HEK293 (cell line): ENCODE measurements around the gene WDR55.
A peak's percentile ranks its signal among the peaks of the same experiment; 100 is the strongest.

Experiments used
- BCL11A ChIP-seq: fragments of 450-650 bp; formaldehyde crosslinking; IDR thresholded peaks from 2 replicates; pipeline ENCODE4 v1.5.1; 2016; ENCODE audit warnings: low read depth, missing biosample characterization, missing genetic modification characterization
- BCL11B ChIP-seq: fragments of 450-650 bp; formaldehyde crosslinking; IDR thresholded peaks from 2 replicates; pipeline ENCODE4 v1.5.1; 2016; ENCODE audit warnings: low read depth, missing biosample characterization, missing genetic modification characterization
- HOXA7 ChIP-seq: sonication (generic); formaldehyde crosslinking; IDR thresholded peaks from 2 replicates; pipeline ENCODE4 v1.8.1; 2022; ENCODE audit warnings: missing genetic modification reagents, borderline replicate concordance
- IKZF3 ChIP-seq: fragments of 450-650 bp; IDR thresholded peaks from 2 replicates; pipeline ENCODE4 v1.5.0; 2018; ENCODE audit warnings: missing biosample characterization, mild to moderate bottlenecking, missing genetic modification characterization, moderate library complexity
- PATZ1 ChIP-seq: fragments of 450-650 bp; formaldehyde crosslinking; IDR thresholded peaks from 2 replicates; pipeline ENCODE4 v1.5.1; 2016; ENCODE audit warnings: missing biosample characterization, missing genetic modification characterization
- SP2 ChIP-seq: fragments of 450-650 bp; formaldehyde crosslinking; IDR thresholded peaks from 2 replicates; pipeline ENCODE4 v1.5.1; 2016; ENCODE audit warnings: missing biosample characterization, missing genetic modification characterization
- SP7 ChIP-seq: fragments of 450-650 bp; formaldehyde crosslinking; IDR thresholded peaks from 2 replicates; pipeline ENCODE4 v1.5.1; 2016; ENCODE audit warnings: missing biosample characterization, missing genetic modification characterization
- TSHZ1 ChIP-seq: fragments of 450-650 bp; formaldehyde crosslinking; IDR thresholded peaks from 2 replicates; pipeline ENCODE4 v1.5.1; 2016; ENCODE audit warnings: missing biosample characterization, missing genetic modification characterization, borderline replicate concordance
- ZBTB10 ChIP-seq: fragments of 450-650 bp; formaldehyde crosslinking; IDR thresholded peaks from 2 replicates; pipeline ENCODE4 v1.5.1; 2016; ENCODE audit warnings: missing biosample characterization, missing genetic modification characterization
- ZBTB26 ChIP-seq: fragments of 450-650 bp; formaldehyde crosslinking; optimal IDR thresholded peaks from 2 replicates; pipeline ENCODE3; 2016; ENCODE audit warnings: missing biosample characterization, mild to moderate bottlenecking, missing genetic modification characterization
- ZBTB48 ChIP-seq: fragments of 450-650 bp; formaldehyde crosslinking; IDR thresholded peaks from 2 replicates; pipeline ENCODE4 v1.5.1; 2016; ENCODE audit warnings: missing biosample characterization, missing genetic modification characterization
- ZFP3 ChIP-seq: fragments of 450-650 bp; formaldehyde crosslinking; IDR thresholded peaks from 2 replicates; pipeline ENCODE4 v1.5.1; 2016; ENCODE audit warnings: low read depth, missing biosample characterization, missing genetic modification characterization
- ZFP37 ChIP-seq: fragments of 450-650 bp; formaldehyde crosslinking; IDR thresholded peaks from 2 replicates; pipeline ENCODE4 v1.5.1; 2016; ENCODE audit warnings: missing biosample characterization, missing genetic modification characterization
- ZFP41 ChIP-seq: fragments of 450-650 bp; formaldehyde crosslinking; IDR thresholded peaks from 2 replicates; pipeline ENCODE4 v1.5.1; 2016; ENCODE audit warnings: missing biosample characterization, missing genetic modification characterization, borderline replicate concordance
- ZNF133 ChIP-seq: fragments of 450-650 bp; formaldehyde crosslinking; IDR thresholded peaks from 2 replicates; pipeline ENCODE4 v1.5.1; 2016; ENCODE audit warnings: missing biosample characterization, missing genetic modification characterization
- ZNF239 ChIP-seq: fragments of 450-650 bp; formaldehyde crosslinking; IDR thresholded peaks from 2 replicates; pipeline ENCODE4 v1.5.1; 2016; ENCODE audit warnings: missing biosample characterization, missing genetic modification characterization
- ZNF274 ChIP-seq, 2 experiments: fragments of 200-500 bp in 1 of 2; fragments of 450-650 bp in 1 of 2; sonication (Bioruptor generic) in 1 of 2; formaldehyde crosslinking in 1 of 2; IDR thresholded peaks; 2 replicates each; pipeline versions ENCODE4 v1.5.1 to v1.6.1; 2014 to 2016; ENCODE audit warnings: borderline replicate concordance in 1 of 2, inconsistent platforms in 1 of 2, low read length in 1 of 2, missing biosample characterization in 1 of 2, missing genetic modification characterization in 1 of 2
- ZNF324 ChIP-seq: fragments of 450-650 bp; formaldehyde crosslinking; IDR thresholded peaks from 2 replicates; pipeline ENCODE4 v1.5.1; 2016; ENCODE audit warnings: missing biosample characterization, missing genetic modification characterization
- ZNF548 ChIP-seq: fragments of 450-650 bp; formaldehyde crosslinking; IDR thresholded peaks from 2 replicates; pipeline ENCODE4 v1.5.1; 2016; ENCODE audit warnings: missing biosample characterization, missing genetic modification characterization
- ZNF585B ChIP-seq: fragments of 450-650 bp; formaldehyde crosslinking; IDR thresholded peaks from 2 replicates; pipeline ENCODE4 v1.5.1; 2016; ENCODE audit warnings: missing biosample characterization, missing genetic modification characterization
- ZNF645 ChIP-seq: fragments of 450-650 bp; formaldehyde crosslinking; IDR thresholded peaks from 2 replicates; pipeline ENCODE4; 2016; ENCODE audit warnings: missing biosample characterization, missing genetic modification characterization
- ZNF692 ChIP-seq: fragments of 450-650 bp; formaldehyde crosslinking; IDR thresholded peaks from 2 replicates; pipeline ENCODE4 v1.5.1; 2016; ENCODE audit warnings: missing biosample characterization, missing genetic modification characterization
- ZNF704 ChIP-seq: fragments of 450-650 bp; formaldehyde crosslinking; IDR thresholded peaks from 2 replicates; pipeline ENCODE4 v1.5.1; 2016; ENCODE audit warnings: missing biosample characterization, missing genetic modification characterization
- ZNF76 ChIP-seq: fragments of 450-650 bp; formaldehyde crosslinking; IDR thresholded peaks from 2 replicates; pipeline ENCODE4; 2016; ENCODE audit warnings: low read depth, missing biosample characterization, missing genetic modification characterization, borderline replicate concordance

The WDR55 gene

GRCh38 chr5:140639148-140639981 is 25.3 kb upstream of the WDR55 start, which contains the start of gene TMCO6 (continued):
- TF ChIP-seq ZNF324 (tag by site-specific recombination) (0 out of 2 replicates have a peak, but pooled peaks have one; percentile 22), ZNF274 (IDR thresholded peaks at IDR 0.05; ENCODE audit: low read length) (no peak), ZNF274 (tag by site-specific recombination; IDR thresholded peaks at IDR 0.05; ENCODE audit: borderline replicate concordance) (no peak), ZNF645 (tag by site-specific recombination) (no peak; the same call in 1 of the 2 replicates), IKZF3 (tag by site-specific recombination) (no peak; the same call in 1 of the 2 replicates), ZNF239 (tag by site-specific recombination) (no peak), ZNF76 (tag by site-specific recombination) (peak; percentile 26; the same call in 1 of the 2 replicates), TSHZ1 (tag by site-specific recombination) (no peak; the same call in 1 of the 2 replicates), BCL11A (tag by site-specific recombination) (peak; percentile 35; the same call in 1 of the 2 replicates), ZFP3 (tag by site-specific recombination) (no peak), ZBTB48 (tag by site-specific recombination) (peak; percentile 90), ZFP41 (tag by site-specific recombination) (no peak), SP7 (0 out of 2 replicates have a peak, but pooled peaks have one; percentile 49), ZBTB26 (tag by site-specific recombination) (peak; percentile 69), PATZ1 (tag by site-specific recombination) (peak; percentile 92), ZBTB10 (peak; percentile 38; the same call in 1 of the 2 replicates), ZFP37 (tag by site-specific recombination) (peak; percentile 89), ZNF585B (tag by site-specific recombination) (no peak), BCL11B (tag by site-specific recombination) (no peak), SP2 (tag by site-specific recombination) (peak; percentile 98), ZNF548 (tag by site-specific recombination) (no peak), ZNF133 (tag by site-specific recombination) (no peak), ZNF704 (tag by site-specific recombination) (no peak), ZNF692 (tag by site-specific recombination) (peak; percentile 74), HOXA7 (CRISPR knock-in tag) (no peak)
